GM23338 (cell line): ENCODE measurements around the gene COIL. TPM values are rescaled to one million over a fixed set of nuclear protein-coding genes. Genes with fewer than 3 reads are reported as not detected.

ENCODE experiments used
- ATAC-seq: fragments of 200-7000 bp; cut with Tn5 transposase; 3 replicates; pipeline ENCODE4 v1.9.1; 2020
- DNase-seq: peaks from one replicate; pipeline ENCODE4 v3.0.0-alpha.2; 2015; ENCODE audit warnings: low spot score
- H2AFZ ChIP-seq: fragments of 200-600 bp; sonication (generic); 2 replicates; pipeline ENCODE4 v1.8.0; 2016; ENCODE audit warnings: antibody characterized with exemption, mild to moderate bottlenecking, moderate library complexity
- H3F3A ChIP-seq: fragments of 200-600 bp; sonication (generic); replicated peaks from 2 replicates; pipeline ENCODE4 v1.8.0; 2017; ENCODE audit warnings: antibody characterized with exemption, mixed run types, low read depth
- H3K27ac ChIP-seq: fragments of 200-600 bp; sonication (generic); 2 replicates; pipeline ENCODE4 v1.6.1; 2016; ENCODE audit warnings: low read depth
- H3K27me3 ChIP-seq: fragments of 200-600 bp; sonication (generic); 2 replicates; pipeline ENCODE4 v1.8.0; 2016; ENCODE audit warnings: mild to moderate bottlenecking, mixed run types, moderate library complexity; ENCODE audit not compliant: insufficient read depth
- H3K36me3 ChIP-seq: fragments of 200-600 bp; sonication (generic); 2 replicates; pipeline ENCODE4 v1.8.0; 2016; ENCODE audit warnings: mild to moderate bottlenecking; ENCODE audit not compliant: insufficient read depth
- H3K4me1 ChIP-seq: fragments of 200-600 bp; sonication (generic); 2 replicates; pipeline ENCODE4 v1.8.0; 2016; ENCODE audit warnings: mild to moderate bottlenecking, moderate library complexity; ENCODE audit not compliant: insufficient read depth
- H3K4me2 ChIP-seq: fragments of 200-600 bp; sonication (generic); 2 replicates; pipeline ENCODE4 v1.7.1; 2017; ENCODE audit warnings: mixed run types
- H3K4me3 ChIP-seq: fragments of 200-600 bp; sonication (generic); 2 replicates; pipeline ENCODE4 v1.6.1; 2016; ENCODE audit warnings: mixed run types
- H3K79me2 ChIP-seq: fragments of 200-600 bp; sonication (generic); replicated peaks from 2 replicates; pipeline ENCODE4 v1.8.0; 2017; ENCODE audit warnings: mild to moderate bottlenecking; ENCODE audit not compliant: insufficient read depth
- H3K9me2 ChIP-seq: fragments of 200-600 bp; sonication (generic); 2 replicates; pipeline ENCODE4 v1.8.0; 2017; ENCODE audit not compliant: insufficient read depth
- H4K20me1 ChIP-seq: fragments of 200-600 bp; sonication (generic); replicated peaks from 2 replicates; pipeline ENCODE4 v1.8.0; 2017; ENCODE audit warnings: mild to moderate bottlenecking; ENCODE audit not compliant: insufficient read depth
- H3K27ac Mint-ChIP-seq: 2 replicates; pipeline ENCODE4 v1.8.0; 2020; ENCODE audit warnings: inconsistent platforms, mild to moderate bottlenecking, moderate library complexity, mixed read lengths
- H3K27me3 Mint-ChIP-seq: 3 replicates; pipeline ENCODE4 v1.8.0; 2022; ENCODE audit warnings: low read depth, mild to moderate bottlenecking, moderate library complexity, mixed read lengths, inconsistent platforms; ENCODE audit not compliant: insufficient read depth, poor library complexity
- H3K36me3 Mint-ChIP-seq: 3 replicates; pipeline ENCODE4 v1.8.0; 2021; ENCODE audit warnings: low read depth, mild to moderate bottlenecking, inconsistent platforms, moderate library complexity, mixed read lengths
- H3K4me1 Mint-ChIP-seq: 3 replicates; pipeline ENCODE4 v1.8.0; 2020; ENCODE audit warnings: mild to moderate bottlenecking, inconsistent platforms, mixed read lengths
- H3K4me3 Mint-ChIP-seq: 3 replicates; pipeline ENCODE4 v1.8.0; 2021; ENCODE audit warnings: moderate library complexity, mild to moderate bottlenecking, inconsistent platforms, mixed read lengths
- H3K9me3 Mint-ChIP-seq: 3 replicates; pipeline ENCODE4 v1.8.0; 2020; ENCODE audit warnings: moderate library complexity, mild to moderate bottlenecking, inconsistent platforms, mixed read lengths
- NANOG ChIP-seq: IDR thresholded peaks from 2 replicates; pipeline ENCODE4 v1.6.1; 2016; ENCODE audit warnings: antibody characterized with exemption, borderline replicate concordance
- STAT1 ChIP-seq: IDR thresholded peaks from one replicate; pipeline ENCODE4 v1.6.1; 2016; ENCODE audit warnings: antibody characterized with exemption; ENCODE audit not compliant: unreplicated experiment
- ZNF331 ChIP-seq: fragments of 250-450 bp; sonication (Bioruptor Pico); IDR thresholded peaks from 2 replicates; pipeline ENCODE4 v1.5.0; 2020; ENCODE audit warnings: low read depth, mild to moderate bottlenecking, moderate library complexity
- ZNF462 ChIP-seq: fragments of 250-450 bp; sonication (Bioruptor Pico); IDR thresholded peaks from 2 replicates; pipeline ENCODE4 v1.5.0; 2020; ENCODE audit warnings: mild to moderate bottlenecking, moderate library complexity
- polyA plus RNA-seq: library from polyadenylated mRNA; unstranded; fragments of >200 nt; fragmentation: Nextera tagmentation; extraction: Ambion mirVana; gene quantifications from 2 replicates; pipeline ENCODE4 v1.2.1, GENCODE V29; 2016
- total RNA-seq: library from RNA; depleted of rRNA; stranded (reverse); fragments of >200 nt; shearing (Covaris generic); gene quantifications from 2 replicates; pipeline ENCODE4 v1.2.3, GENCODE V29; 2014

Gene COIL
- total and polyA plus RNA-seq, 2 experiments from 2014 or later: 18.5 to 32.2 TPM

- Histone ChIP-seq H3K27me3 (no peaks in the 10 kb centered on the region), H3K4me2 (no peak overlapping the region), H2AFZ (no peak overlapping the region), H3K27ac (no peak overlapping the region), H4K20me1 (no peaks in the 10 kb centered on the region), H3K9me2 (no peaks in the 10 kb centered on the region), H3K4me3 (no peak overlapping the region), H3F3A (0 out of 2 replicates have a peak, but pooled peaks cover 2% of the 10 kb centered on the region), H3K79me2 (no peaks in the 10 kb centered on the region), H3K4me1 (peaks cover 12% of the 10 kb centered on the region), H3K36me3 (peaks cover 11% of the 10 kb centered on the region)
- Mint-ChIP-seq H3K9me3 (peaks cover 63% of the 10 kb centered on the region), H3K27me3 (peaks cover 4% of the 10 kb centered on the region), H3K36me3 (peaks cover 73% of the 10 kb centered on the region), H3K4me1 (peaks cover 11% of the 10 kb centered on the region), H3K27ac (no peak overlapping the region), H3K4me3 (no peak overlapping the region)
- DNase-seq: peak; percentile 22
- TF ChIP-seq NANOG: no peak
- no peak for ATAC-seq
Observed at GRCh38 chr17:56930739-56931337, 30.0 kb downstream of the COIL start.

- Histone ChIP-seq H3F3A (0 out of 2 replicates have a peak, but pooled peaks cover 3% of the 10 kb centered on the region), H3K27ac (no peak overlapping the region), H4K20me1 (no peaks in the 10 kb centered on the region), H3K4me3 (no peak overlapping the region), H3K36me3 (peaks cover 11% of the 10 kb centered on the region), H3K4me2 (no peak overlapping the region), H3K9me2 (no peaks in the 10 kb centered on the region), H2AFZ (no peak overlapping the region), H3K79me2 (no peaks in the 10 kb centered on the region), H3K4me1 (peaks cover 26% of the 10 kb centered on the region), H3K27me3 (no peaks in the 10 kb centered on the region)
- TF ChIP-seq ZNF331 (no peak), ZNF462 (CRISPR knock-in tag) (no peak), STAT1 (no peak)
- peaks cover 74% of the 10 kb centered on the region for H3K9me3 Mint-ChIP-seq
- ATAC-seq (no peak), DNase-seq (peak; percentile 74)
- H3K27ac Mint-ChIP-seq: no peak overlapping the region
- no peak overlapping the region for H3K4me3 Mint-ChIP-seq
- peaks cover 63% of the 10 kb centered on the region for H3K36me3 Mint-ChIP-seq
- peaks cover 21% of the 10 kb centered on the region for H3K4me1 Mint-ChIP-seq
- H3K27me3 Mint-ChIP-seq: peaks cover 4% of the 10 kb centered on the region
Observed at GRCh38 chr17:56929362-56929969, 31.4 kb downstream of the COIL start.
